ENCODE results near the gene OR2B6. TPM values are rescaled to one million over a fixed set of nuclear protein-coding genes. Genes with fewer than 3 reads are reported as not detected.

The OR2B6 gene
- total RNA-seq, 1 experiment from 2014 or later, result 0.26 TPM

DNA sequence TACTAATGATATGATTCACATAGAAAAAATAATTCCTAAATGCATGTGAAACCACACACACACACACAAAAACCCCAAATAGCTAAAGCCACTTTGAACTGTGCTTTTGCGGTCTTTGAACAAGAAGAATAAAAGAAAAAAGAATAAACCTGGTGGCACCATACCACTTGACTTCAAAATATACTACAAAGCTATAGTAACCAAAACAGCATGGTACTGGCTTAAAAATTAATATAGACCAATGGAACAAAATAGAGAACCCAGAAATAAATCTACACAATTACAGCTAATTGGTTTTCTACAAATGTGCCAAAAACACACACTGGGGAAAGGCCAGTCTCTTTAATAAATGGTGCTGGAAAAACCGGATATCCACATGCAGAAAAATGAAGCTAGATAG is 13.4 kb downstream of the OR2B6 start:
- no peak overlapping the region for H3K27ac ChIP-seq (ENCODE audit: low read length)
- H3K4me1 ChIP-seq (ENCODE audit: control insufficient read depth, insufficient read depth, low read length), result no peaks in the 10 kb centered on the region
- H3K9me3 ChIP-seq (ENCODE audit: control insufficient read depth, insufficient read depth, low read depth, low read length), result 0 out of 2 replicates have a peak, but pooled peaks cover 3% of the 10 kb centered on the region
- CTCF ChIA-PET, result no interaction called here
- DNase-seq (ENCODE audit: low read depth, low spot score) (no peak), ATAC-seq (no peak)
- intact Hi-C loops (cut with micrococcal nuclease; ENCODE audit: unreplicated experiment), result no loop called here
- no peaks in the 10 kb centered on the region; the same call in 1 of the 2 replicates for H3K27me3 ChIP-seq (ENCODE audit: control insufficient read depth, insufficient read depth, low read length)
- in situ Hi-C loops (cut with HindIII; ENCODE audit: low pct_unique_long_range_greater_than_20kb, low sequenced_read_pairs), result no loop called here
- POLR2A ChIA-PET, result no interaction called here
- TF ChIP-seq REST (IDR thresholded peaks at IDR 0.05; ENCODE audit: insufficient read depth in 1 of 2, low read depth in 2 of 2, low read length in 1 of 2) (no peak), TCF7L2 (IDR thresholded peaks at IDR 0.05; ENCODE audit: low read depth, low read length) (no peak), POLR2AphosphoS5 (IDR thresholded peaks at IDR 0.05; ENCODE audit: low read depth, low read length) (no peak), SIN3A (IDR thresholded peaks at IDR 0.05; ENCODE audit: borderline replicate concordance, insufficient read depth, low read depth, low read length) (no peak), CTCF (IDR thresholded peaks at IDR 0.05) (no peak)
- no peaks in the 10 kb centered on the region for H3K36me3 ChIP-seq (ENCODE audit: control insufficient read depth, insufficient read depth, low read length)
- no peak overlapping the region for H3K4me3 ChIP-seq (ENCODE audit: low read depth in 2 of 2, low read length in 2 of 2)
- no TSS peak for BruUV-seq (replicated peaks)

GRCh38 chr6:27972750-27973149 is 15.7 kb downstream of the OR2B6 start:
- no peaks in the 10 kb centered on the region for H3K36me3 ChIP-seq (ENCODE audit: control insufficient read depth, insufficient read depth, low read length)
- TF ChIP-seq TCF7L2 (IDR thresholded peaks at IDR 0.05; ENCODE audit: low read depth, low read length) (no peak), SIN3A (IDR thresholded peaks at IDR 0.05; ENCODE audit: borderline replicate concordance, insufficient read depth, low read depth, low read length) (no peak), POLR2AphosphoS5 (IDR thresholded peaks at IDR 0.05; ENCODE audit: low read depth, low read length) (no peak), REST (IDR thresholded peaks at IDR 0.05; ENCODE audit: insufficient read depth in 1 of 2, low read depth in 2 of 2, low read length in 1 of 2) (no peak), CTCF (IDR thresholded peaks at IDR 0.05) (no peak)
- ChIA-PET CTCF (no interaction called here), POLR2A (no interaction called here)
- no peak overlapping the region for H3K27ac ChIP-seq (ENCODE audit: low read length)
- DNase-seq (ENCODE audit: low read depth, low spot score) (no peak), ATAC-seq (no peak)
- H3K27me3 ChIP-seq (ENCODE audit: control insufficient read depth, insufficient read depth, low read length), result peaks cover 3% of the 10 kb centered on the region; the same call in 1 of the 2 replicates
- in situ Hi-C loops (cut with HindIII; ENCODE audit: low pct_unique_long_range_greater_than_20kb, low sequenced_read_pairs) (no loop called here), intact Hi-C loops (cut with micrococcal nuclease; ENCODE audit: unreplicated experiment) (no loop called here)
- H3K4me3 ChIP-seq (ENCODE audit: low read depth in 2 of 2, low read length in 2 of 2), result no peak overlapping the region
- H3K9me3 ChIP-seq (ENCODE audit: control insufficient read depth, insufficient read depth, low read depth, low read length), result 0 out of 2 replicates have a peak, but pooled peaks cover 3% of the 10 kb centered on the region
- BruUV-seq (replicated peaks), result no TSS peak
- H3K4me1 ChIP-seq (ENCODE audit: control insufficient read depth, insufficient read depth, low read length), result no peaks in the 10 kb centered on the region

Data from Panc1 (cell line).